Fibroblast of skin of right biceps (primary cell): ENCODE data around the gene RBM20.
A peak's percentile ranks its signal among the peaks of the same experiment; 100 is the strongest.

Source experiments
- DNase-seq: peaks from one replicate; pipeline ENCODE4 v3.0.0-alpha.2; 2013

Gene RBM20

GRCh38 chr10:110818311-110819256 lies 174.4 kb downstream of the RBM20 start:
- no peak for DNase-seq

GRCh38 chr10:110820321-110820814 lies 176.2 kb downstream of the RBM20 start:
- DNase-seq = peak; percentile 15

- DNase-seq = no peak
Measured at GRCh38 chr10:110821508-110821907, 177.4 kb downstream of the RBM20 start.

GRCh38 chr10:110822035-110822711 lies 178.0 kb downstream of the RBM20 start:
- no peak for DNase-seq

GRCh38 chr10:110822712-110823311 lies 178.7 kb downstream of the RBM20 start:
- DNase-seq = no peak

GRCh38 chr10:110824152-110824441 lies 180.0 kb downstream of the RBM20 start:
- DNase-seq = no peak

- DNase-seq = no peak
Measured at GRCh38 chr10:110824660-110825059, 180.5 kb downstream of the RBM20 start.

GRCh38 chr10:110825508-110825907 lies 181.4 kb downstream of the RBM20 start:
- no peak for DNase-seq

- DNase-seq = peak; percentile 52
Measured at GRCh38 chr10:110827410-110827809, 183.3 kb downstream of the RBM20 start.

GRCh38 chr10:110827875-110828274 lies 183.7 kb downstream of the RBM20 start:
- DNase-seq = no peak

GRCh38 chr10:110828525-110828924 lies 184.4 kb downstream of the RBM20 start:
- no peak for DNase-seq

- DNase-seq = no peak
Measured at GRCh38 chr10:110829721-110830410, 185.7 kb downstream of the RBM20 start.

GRCh38 chr10:110833234-110833940 lies 189.3 kb downstream of the RBM20 start:
- no peak for DNase-seq

GRCh38 chr10:110833941-110834628 lies 189.9 kb downstream of the RBM20 start:
- DNase-seq = no peak

- no peak for DNase-seq
Measured at GRCh38 chr10:110834629-110835301, 190.6 kb downstream of the RBM20 start.

GRCh38 chr10:110835841-110836240 lies 191.7 kb downstream of the RBM20 start:
- no peak for DNase-seq

GRCh38 chr10:110836706-110837105 lies 192.6 kb downstream of the RBM20 start:
- DNase-seq = no peak

GRCh38 chr10:110837418-110838171 lies 193.5 kb downstream of the RBM20 start:
- DNase-seq = no peak

GRCh38 chr10:110840225-110840922 lies 196.2 kb downstream of the RBM20 start:
- DNase-seq = no peak
